GM19025 (cell line): ENCODE measurements around the gene UVRAG.
"Not testable (repeated sequence)": the region's sequence is repeated elsewhere in the genome, so short reads cannot be mapped to it uniquely, and the experiment has no call there.

ENCODE experiments used
- ATAC-seq: cut with Tn5 transposase; IDR thresholded peaks from one replicate; pipeline ENCODE4 v1.9.1; 2021; ENCODE audit warnings: mild to moderate bottlenecking, low read depth, moderate library complexity; ENCODE audit not compliant: unreplicated experiment

Gene UVRAG

DNA sequence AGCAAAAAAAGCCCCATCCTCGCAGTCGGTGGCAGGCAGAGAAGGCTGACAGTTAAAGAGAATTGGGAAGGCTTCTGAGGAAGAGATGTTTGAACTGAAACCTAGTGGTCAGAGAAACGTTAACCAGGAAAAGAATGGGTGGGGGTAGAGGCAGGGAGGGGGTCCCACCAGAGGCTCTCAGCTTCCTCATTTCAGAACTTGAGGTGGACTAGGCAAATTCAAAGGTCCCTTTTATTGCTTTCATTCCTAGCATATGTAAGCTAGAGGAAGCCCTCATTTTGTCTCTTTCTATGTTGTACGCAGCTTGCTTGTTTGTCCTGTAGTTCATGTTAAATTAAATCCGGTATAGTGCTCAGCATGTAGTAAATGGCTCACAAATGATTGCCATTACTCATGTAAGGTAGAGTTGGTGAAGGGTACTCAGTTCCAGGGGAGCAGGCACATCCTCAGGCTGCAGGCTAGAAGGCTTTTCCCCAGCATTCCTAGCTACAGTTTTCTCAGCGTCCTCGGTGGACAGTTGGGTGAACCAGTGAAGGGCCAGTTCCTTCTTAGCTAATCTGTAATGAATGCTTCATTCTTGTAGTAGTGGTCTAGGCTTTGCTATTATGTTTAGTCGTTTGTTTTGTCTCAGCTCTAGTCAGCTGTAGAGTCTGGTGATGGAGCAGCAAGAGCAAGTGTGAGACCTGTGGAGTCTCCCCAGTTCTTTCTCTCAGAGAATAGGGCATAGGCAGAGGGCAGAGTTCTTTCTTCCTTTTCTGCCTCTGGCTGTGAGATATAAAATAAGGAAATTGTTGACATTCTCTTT is 58.6 kb downstream of the UVRAG start:
- peak; percentile 58 for ATAC-seq

DNA sequence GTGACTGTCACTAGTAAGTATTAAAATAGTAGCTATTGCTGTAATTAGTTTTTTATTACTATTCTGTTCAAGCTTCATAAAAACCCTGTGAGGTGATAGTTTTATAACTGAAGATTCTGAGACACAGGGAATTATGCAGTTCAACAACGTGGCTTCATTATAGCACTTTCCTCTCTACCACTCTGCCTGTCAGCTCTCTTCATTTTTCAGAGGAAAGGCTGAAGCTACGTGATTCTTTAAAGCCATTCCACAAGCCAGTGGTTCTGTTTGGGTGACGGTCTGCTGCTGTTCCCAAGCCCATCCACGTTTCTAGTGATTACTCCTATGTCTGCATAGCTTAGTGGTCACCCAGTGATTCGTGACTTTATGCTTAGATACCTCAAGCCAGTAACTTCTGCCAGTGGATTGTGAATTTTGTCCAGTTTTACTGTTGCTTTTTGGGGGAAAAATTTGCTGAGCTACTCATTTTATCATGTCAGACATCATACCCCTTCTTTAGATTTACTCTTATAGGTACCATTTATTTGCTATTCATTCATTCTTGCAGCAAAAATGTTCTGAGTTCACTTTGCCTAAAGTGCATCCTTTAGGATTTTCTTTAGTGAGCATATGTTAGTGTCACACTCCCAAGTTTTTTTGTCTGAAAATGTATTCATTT is 59.8 kb downstream of the UVRAG start:
- ATAC-seq = no peak

DNA sequence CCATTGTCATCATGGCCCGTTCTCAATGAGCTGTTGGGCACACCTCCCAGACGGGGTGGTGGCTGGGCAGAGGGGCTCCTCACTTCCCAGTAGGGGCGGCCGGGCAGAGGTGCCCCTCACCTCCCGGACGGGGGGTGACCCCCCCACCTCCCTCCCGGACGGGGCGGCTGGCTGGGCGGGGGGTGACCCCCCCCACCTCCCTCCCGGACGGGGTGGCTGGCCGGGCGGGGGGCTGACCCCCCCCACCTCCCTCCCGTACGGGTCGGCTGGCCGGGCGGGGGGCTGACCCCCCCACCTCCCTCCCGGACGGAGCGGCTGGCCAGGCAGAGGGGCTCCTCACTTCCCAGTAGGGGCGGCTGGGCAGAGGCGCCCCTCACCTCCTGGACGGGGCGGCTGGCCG is 62.3 kb downstream of the UVRAG start:
- not testable (repeated sequence) for ATAC-seq

DNA sequence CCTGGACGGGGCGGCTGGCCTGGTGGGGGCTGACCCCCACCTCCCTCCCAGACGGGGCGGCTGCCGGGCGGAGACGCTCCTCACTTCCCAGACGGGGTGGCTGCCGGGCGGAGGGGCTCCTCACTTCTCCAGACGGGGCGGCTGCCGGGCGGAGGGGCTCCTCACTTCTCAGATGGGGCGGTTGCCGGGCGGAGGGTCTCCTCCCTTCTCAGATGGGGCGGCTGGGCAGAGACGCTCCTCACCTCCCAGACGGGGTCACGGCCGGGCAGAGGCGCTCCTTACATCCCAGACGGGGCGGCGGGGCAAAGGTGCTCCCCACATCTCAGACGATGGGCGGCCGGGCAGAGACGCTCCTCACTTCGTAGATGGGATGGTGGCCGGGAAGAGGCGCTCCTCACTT is 62.9 kb downstream of the UVRAG start:
- not testable (repeated sequence) for ATAC-seq

DNA sequence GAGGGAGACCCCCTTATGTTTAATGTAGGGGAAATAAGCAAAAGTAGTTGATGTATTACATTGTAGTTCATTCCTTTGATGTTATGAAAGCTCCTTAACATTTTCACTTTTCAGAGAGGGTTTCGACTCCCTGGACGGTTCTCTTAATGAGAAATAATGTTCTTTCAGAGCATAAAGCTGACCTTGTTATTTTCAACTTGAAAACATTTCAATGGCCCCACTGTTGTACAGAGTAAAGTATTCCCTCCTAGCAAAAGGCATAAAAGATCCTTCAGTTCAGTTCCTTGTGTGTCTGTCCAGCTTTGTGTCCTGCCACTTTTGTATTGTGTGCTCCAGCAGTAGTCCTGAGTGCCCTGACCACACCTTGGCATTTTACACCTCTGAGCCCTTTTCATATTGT is 63.9 kb downstream of the UVRAG start:
- no peak for ATAC-seq

DNA sequence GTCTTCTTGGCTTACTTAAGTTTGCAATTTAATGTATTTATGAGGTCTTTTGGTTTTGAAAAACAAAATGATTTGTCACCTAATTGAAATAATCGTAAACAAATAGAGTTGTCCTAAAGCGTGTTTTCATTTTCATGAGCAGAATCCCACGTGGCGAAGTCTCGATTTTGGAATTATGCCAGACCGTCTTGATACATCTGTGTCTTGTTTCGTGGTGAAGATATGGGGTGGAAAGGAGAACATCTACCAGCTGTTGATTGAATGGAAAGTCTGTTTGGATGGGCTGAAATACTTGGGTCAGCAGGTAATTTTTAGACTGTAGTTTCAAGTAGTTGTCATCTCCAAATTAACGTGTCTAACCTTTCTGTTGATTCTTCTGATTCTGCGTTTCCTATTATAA is 64.7 kb downstream of the UVRAG start:
- ATAC-seq = no peak

DNA sequence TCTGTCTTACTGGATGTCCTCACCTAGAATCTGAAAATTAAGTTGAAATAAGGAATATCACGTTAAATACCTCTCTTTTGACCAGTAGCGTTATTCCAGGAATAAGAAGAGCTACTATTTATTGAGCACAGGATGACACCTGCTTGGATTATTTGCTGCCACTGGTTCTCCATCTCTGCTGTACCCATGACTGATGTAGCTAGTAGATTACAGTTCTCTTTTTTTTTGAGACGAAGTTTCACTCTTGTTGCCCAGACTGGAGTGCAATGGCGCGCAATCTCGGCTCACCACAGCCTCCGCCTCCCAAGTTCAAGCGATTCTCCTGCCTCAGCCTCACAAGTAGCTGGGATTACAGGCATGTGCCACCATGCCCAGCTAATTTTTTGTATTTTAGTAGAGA is 65.3 kb downstream of the UVRAG start:
- ATAC-seq = not testable (repeated sequence)

DNA sequence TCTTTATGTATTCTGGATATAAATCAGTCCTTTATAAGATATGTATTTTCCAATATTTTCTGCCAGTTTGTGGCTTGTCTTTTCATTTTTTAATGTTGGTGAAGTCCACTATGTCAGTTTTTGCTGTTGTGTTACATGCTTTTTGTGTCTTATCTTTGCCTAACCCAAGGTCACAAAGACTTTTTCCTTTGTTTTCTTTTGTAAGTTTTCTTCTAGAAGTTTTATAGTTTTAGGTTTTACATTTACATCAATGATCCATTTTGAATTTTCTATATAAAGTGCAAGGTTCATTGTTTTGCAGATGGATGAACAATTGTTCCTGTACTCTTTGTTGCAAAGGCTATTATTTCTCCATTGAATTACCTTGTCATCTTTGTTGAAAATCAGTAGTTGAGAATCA is 69.3 kb downstream of the UVRAG start:
- no peak for ATAC-seq

DNA sequence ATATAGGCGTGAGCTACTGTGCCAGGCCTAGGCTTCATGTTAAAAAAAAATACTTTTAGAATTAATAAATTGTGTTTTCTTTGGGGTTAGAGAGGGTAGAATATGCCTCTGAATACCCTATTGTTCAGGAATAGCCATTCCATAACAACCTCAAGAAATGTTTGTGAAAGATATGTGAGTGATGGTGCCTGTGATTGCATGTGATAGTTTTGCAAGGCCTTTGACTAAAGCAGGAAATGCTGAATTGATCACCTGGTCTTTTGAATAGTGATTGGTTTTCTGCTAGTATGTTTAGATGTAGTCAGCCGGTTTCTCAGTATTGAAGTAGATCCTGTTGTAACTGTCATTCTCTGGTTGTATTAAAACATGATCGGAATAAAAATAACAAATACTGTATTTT is 73.4 kb downstream of the UVRAG start:
- ATAC-seq = no peak

DNA sequence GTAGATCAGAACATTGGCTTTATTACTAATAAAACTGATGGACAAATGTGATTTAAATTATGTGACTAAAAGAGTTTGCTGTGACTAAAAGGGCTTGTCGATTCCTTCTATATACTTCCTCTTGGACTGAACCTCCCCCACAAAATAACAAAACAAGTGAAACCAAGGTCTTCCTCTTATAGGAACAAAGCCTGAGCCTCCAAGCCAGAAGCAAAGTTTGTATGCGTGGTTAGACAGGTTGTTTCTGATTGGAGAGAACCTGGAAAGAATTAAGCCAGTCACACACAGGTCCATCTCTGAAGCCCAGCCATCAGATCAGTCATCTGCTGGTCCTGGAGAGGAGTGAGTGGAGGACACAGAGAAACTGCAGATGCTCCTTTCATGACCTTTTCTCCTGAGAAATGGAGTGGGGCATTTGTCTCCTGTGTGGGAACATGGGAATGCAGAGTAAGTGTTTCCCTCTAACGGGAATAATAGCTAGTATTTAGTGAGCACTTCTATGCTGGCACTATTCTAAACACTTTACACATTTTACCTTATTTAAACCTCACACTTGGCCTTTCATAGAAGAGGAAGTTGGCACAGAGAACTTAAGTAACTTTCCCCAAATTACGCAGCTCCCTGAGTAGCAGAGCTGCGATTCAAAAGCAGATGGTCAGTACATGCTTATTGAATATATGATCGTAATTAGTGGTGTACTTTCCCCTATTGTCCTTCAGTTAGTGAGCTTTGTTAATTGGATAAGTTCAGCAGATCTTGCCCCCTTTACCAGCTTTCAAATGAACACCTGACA is 77.1 kb downstream of the UVRAG start:
- ATAC-seq = no peak

DNA sequence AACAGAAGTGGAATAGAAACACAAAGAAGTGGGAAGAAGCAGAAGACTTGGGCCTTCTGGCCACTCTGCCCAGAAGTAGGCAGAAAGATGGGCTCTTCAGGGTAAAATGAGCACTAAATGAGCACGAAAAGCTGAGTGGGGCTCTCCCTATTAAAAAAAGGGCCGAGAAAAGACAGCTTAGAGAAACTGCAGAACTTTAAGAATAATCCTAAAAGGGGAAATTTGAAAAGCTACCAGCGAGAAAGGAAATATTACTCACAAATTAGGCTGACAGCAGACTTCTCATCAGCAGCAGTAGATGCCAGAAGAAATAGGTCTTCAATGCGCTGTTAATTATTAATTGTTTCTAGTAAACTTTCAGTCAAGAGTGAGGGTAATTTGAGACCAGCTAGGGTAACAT is 78.2 kb downstream of the UVRAG start:
- ATAC-seq = no peak

DNA sequence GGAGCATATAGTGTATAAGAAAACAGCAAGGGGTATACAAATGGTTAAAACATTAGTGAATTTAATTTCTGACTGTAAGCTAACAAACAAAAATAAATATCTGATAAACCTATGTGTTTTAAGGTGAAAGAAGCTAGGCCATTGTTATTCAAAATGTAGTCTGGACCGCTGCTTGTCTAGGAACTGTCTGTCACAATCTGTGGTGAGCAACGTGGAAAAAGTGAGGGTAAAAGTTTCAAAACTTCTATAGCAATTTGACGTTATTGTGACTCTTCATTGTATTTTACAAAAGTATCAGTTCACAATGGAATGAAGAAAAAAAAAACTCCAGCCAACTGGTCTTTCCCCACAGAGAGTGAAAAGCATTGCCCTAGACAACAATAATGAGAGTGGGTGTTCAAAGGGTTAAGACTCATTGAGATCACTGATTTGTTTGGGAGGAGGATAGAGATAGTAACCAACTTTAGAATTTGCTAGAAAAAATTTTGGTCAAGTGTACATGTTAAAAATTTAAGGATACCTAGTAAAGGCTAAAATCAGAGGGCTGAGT is 79.1 kb downstream of the UVRAG start:
- no peak for ATAC-seq

DNA sequence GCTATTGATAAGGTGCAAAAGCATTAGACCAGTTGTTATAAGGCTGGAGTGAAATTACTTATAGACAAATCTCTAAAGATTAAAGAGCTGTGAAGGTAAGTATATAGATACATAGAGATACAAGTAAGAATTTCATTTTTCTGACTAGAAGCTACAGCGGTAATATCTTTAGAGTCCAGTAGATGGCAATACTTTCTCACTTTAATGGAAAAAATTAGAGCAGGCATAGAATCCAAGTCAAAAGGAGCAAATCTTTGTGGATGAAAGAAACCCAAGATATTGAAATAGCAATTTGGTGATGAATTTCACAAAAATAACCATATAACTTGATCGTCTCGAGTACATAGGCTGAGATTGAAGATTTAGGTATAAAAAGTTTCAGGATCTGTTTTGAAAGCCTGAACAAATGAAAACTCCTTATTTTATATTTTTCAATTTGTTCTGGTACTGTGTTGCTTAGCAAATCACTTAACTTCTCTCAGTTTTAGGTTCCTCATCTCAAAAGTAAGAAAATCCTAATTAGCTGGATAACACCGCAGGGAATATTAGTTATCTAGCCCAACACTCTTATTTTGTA is 81.9 kb downstream of the UVRAG start:
- ATAC-seq = no peak

DNA sequence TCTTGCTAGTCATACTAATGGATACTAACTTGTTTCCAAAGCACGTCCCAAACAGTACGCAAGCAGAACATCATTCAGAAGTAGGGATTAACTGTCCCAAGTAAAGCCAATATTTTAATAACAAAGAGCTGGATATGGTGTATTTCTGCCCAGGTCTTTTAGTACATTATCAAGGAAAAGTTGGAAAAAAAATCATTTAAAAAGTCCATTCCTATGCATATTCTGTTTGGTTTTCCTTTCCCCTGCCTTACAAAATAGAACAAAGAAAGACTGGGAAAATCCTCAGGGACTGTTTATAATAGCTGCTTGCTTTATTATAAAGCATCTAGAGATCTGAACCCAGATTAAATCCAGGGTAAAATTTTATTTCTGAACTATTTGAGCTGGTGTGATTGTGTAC is 83.9 kb downstream of the UVRAG start:
- ATAC-seq = no peak

DNA sequence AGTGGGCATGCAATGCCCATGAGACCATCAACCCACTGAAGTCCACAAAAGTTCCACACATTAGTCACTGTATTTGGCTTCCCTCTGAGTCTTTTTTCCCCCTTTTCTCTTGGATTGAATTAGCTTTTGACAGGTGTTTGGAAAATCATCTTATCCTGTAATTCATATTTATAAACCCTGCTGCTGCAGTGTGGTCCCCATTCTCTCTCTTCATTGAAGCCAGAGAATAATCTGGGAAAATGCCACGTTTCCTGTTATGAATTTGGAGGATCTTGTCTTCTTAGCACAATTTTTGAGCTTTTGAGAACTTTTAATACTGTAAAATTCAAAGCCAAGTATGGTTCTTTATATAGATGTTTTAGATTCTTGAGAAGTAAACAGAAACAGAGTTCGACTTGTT is 84.8 kb downstream of the UVRAG start:
- no peak for ATAC-seq

DNA sequence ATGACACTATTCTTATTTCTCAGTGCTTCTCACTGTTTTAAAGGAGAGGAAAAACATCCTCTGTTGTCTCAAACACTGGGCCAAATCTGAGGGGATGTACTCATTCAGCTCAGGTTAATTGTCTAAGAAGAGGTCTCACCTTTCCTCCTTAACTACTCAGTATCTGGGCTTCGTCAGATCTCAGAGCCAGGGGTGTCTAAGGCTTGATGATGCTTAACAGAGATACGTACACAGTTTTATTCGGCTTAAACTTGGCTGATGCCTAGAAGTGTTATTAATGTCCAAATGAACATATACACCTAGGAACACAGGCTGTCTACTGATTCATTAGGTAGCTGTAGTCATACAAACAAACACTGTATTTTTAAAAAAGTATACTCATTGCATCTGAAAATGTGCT is 85.8 kb downstream of the UVRAG start:
- no peak for ATAC-seq

DNA sequence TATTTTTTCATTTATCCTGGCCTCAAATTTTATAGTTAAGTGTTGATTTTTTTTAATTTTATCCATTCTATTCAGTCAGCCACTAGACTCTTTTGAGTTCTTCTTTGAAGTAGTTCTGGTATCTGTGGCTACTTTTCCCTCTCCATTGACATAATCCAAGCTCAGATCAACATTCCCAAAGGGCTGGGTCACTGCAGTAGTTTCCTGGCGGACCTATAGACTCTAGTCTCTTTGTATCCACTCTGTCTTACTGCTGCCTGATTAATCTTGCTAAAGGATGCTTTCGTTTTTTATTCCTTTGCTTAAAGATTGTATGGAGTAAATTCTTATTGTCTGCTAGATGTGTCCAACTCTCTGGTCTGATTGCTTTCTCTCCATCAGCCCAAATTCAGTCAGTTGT is 87.6 kb downstream of the UVRAG start:
- no peak for ATAC-seq

DNA sequence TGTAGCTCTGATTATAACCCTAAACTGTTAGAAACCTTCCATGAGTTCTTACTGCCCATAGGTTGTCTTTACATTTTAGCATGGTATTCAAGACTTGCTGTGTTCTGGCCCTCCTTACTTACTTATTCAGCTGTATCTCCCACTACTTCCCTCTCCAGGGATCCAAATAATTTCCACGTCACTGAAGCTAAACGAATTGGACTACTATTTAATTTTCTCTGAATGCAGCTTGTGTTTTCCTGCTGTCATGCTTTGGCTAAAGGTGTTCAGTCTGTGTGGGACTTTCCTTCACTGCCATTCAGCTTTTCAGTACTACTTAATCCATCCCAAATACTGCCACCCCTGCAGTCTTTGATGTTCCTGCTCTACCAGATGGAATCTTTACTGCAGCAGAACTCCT is 88.3 kb downstream of the UVRAG start:
- no peak for ATAC-seq

DNA sequence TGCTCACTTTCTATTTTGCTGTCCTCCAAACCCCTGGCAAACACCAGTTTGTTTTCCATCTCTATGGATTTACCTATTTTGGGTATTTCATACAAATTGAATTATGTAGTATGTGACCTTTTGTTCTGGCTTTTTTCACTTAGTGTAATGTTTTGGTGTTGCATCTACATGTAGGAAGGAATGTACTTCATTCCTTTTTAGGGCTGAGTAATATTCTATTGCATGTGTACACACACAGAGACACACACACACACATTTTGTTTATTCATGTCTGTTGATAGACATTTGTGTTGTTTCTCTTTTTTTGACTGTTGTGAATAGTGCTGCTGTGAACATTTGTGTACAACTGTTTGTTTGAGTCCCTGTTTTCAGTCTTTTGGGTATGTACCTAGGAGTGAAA is 90.4 kb downstream of the UVRAG start:
- no peak for ATAC-seq

DNA sequence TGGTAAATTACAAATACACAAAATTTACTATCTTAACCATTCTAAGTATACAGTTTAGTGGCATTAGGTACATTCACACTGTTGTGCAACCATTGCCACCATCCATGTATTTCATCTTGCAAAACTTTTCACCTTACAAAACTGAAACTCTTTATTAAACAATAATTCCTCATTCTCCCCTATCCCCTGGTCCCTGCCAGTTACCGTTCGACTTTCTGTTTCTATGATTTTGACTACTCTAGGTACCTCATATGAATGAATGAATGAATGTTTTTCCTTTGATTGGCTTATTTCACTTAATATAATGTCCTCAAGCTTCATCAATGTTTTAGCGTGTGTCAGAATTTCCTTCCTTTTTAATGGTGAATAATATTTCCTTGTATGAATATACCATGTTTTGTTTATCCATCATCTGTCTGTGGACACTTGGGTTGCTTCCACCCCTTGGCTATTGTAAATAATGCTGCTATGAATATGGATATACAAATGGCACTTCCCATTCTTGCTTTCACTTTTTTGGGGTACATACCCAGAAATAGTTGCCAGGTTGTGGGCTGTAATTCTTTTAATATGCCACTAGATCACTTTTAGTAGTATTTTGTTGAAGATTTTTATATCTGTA is 93.0 kb downstream of the UVRAG start:
- ATAC-seq = no peak
